NCI-H446 treated with DMSO at 0.1 percent for 48 hours (cell line): Measurements from ENCODE around the gene SLC12A6.
"Not testable (repeated sequence)": the region's sequence is repeated elsewhere in the genome, so short reads cannot be mapped to it uniquely, and the experiment has no call there.

Source experiments
- DNase-seq: peaks from one replicate; lab custom pipeline; 2025; lab: John Stamatoyannopoulos, UW

The SLC12A6 gene

GRCh38 chr15:34337557-34338306 lies at the start of gene SLC12A6:
Gene SLC12A6 (minus strand): TSS chr15:34337781. CDS start chr15:34336680, 1,101 bp downstream.
- peak; percentile 78 for DNase-seq

DNA sequence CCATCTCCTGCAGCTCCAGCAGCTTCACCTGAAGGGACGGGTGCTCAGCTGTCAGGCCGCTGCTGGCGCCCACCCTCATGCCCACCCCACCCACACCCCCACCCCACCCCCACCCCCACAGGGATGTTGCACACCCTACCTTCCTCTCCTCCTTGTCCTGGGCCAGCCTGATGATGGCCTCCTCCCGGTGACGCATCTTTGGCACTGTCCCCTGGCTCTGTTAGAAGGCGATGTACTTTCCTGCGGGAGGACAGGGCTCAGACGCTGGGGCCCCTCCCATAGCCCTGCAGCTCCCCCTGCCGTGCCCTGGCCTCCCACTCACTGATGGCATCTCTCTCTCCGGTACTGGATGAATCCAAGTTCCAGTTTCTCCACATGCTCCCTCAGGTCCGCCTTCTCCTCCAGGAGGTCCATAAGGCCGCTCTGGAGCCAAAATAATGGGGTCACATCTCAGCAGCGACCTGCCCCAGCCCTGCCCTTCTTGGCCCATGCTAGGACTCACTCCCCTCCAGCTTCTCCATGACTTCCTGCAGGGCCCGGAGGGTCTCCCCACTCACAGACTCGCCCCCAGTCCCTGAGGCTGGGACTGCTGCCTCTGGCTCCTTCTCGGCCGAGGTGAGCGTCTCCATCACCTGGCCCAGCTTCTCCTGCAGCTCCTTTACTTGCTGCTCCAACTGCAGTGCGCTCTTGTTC lies 44.4 kb upstream of the SLC12A6 start:
- not testable (repeated sequence) for DNase-seq

GRCh38 chr15:34380491-34380890 lies 42.9 kb upstream of the SLC12A6 start:
- not testable (repeated sequence) for DNase-seq

DNA sequence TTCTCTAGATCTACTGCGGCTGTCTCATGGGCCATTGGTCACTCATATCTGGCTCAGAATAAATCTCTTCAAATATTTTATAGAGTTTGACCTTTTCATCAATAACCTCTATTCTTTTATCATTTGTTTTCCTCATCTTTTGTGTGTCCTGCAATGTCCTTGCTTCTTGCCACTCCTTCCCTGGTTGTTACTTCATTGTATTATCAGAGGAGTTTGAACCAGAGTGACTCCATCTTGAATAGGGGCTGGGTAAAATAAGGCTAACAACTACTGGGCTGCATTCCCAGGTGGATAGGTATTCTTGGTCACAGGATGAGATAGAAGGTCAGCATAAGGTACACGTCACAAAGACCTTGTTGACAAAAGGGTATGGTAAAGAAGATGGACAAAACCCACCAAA lies 39.3 kb upstream of the SLC12A6 start:
- no peak for DNase-seq

DNA sequence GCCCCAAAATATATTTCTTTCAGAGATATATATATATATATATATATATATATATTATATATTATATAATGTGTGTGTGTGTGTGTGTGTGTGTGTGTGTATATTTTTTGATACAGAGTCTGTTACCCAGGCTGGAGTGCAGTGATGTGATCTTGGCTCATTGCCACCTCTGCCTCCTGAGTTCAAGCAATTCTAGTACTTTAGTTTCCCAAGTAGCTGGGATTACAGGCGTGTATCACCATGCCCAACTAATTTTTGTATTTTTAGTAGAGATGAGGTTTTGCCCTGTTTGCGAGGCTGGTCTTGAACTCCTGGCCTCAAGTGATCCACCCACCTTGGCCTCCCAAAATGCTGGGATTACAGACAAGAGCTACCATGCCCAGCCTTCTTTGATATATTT lies 38.0 kb upstream of the SLC12A6 start:
- not testable (repeated sequence) for DNase-seq

GRCh38 chr15:34374816-34375215 lies 37.2 kb upstream of the SLC12A6 start:
- no peak for DNase-seq

DNA sequence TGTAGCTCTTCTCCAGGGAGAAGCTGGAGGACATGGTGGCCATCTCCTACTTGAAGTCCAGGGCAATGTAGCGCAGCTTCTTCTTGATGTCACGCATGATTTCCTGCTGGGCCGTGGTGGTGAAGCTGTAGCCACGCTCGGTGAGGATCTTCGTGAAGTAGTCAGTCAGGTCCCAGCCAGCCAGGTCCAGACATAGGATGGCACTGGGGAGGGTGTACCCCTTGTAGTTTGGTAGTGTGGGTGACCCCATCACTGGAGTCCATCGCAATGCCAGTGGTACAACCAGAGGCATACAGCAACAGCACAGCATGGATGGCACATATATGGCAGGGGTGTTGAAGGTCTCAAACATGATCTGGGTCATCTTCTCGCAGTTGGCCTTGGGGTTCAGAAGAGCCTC lies 36.4 kb upstream of the SLC12A6 start:
- DNase-seq = no peak

DNA sequence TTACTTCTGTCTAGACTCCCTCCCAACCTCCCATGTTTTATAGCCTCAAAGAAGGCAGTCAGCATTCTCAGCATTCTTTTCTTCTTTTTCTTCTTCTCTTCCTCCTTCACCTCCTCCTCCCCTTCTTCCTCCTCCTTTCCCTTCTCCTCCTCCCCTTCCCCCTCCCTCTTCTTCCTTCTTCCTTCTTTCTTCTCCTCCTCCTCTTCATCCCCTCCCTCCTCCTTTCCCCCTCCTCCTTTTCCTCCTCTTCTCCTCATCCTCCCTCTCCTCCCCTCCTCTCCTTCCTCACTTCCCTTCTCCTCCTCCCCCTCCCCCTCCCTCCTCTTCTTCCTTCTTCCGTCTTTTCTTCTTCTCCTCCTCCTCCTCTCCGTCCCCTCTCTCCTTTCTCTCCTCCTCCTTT lies 33.1 kb upstream of the SLC12A6 start:
- no peak for DNase-seq

DNA sequence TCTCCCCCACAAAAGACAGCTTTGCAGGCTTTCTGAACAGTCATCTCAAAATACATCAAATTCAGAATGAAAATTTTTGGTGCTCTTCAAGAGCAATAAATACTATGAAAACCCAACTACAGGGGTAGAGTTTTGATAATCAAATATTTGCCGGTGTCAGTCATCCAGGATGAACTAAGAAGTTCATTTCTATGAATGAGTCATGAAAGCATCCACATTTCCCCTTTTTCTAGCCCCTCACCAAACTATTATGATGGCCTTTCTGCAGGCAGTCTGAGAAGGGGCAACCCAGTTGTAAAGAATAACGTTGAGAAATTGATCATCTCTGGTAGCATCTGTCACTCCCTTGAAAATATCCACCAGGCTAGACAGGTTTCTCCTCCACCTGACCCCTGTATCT lies 32.5 kb upstream of the SLC12A6 start:
- DNase-seq = no peak

GRCh38 chr15:34367101-34368081 lies 29.8 kb upstream of the SLC12A6 start, which contains the start of gene LPCAT4:
Gene LPCAT4 (minus strand): TSS chr15:34367196. CDS start chr15:34367100, 96 bp downstream.
- DNase-seq = peak; percentile 26

DNA sequence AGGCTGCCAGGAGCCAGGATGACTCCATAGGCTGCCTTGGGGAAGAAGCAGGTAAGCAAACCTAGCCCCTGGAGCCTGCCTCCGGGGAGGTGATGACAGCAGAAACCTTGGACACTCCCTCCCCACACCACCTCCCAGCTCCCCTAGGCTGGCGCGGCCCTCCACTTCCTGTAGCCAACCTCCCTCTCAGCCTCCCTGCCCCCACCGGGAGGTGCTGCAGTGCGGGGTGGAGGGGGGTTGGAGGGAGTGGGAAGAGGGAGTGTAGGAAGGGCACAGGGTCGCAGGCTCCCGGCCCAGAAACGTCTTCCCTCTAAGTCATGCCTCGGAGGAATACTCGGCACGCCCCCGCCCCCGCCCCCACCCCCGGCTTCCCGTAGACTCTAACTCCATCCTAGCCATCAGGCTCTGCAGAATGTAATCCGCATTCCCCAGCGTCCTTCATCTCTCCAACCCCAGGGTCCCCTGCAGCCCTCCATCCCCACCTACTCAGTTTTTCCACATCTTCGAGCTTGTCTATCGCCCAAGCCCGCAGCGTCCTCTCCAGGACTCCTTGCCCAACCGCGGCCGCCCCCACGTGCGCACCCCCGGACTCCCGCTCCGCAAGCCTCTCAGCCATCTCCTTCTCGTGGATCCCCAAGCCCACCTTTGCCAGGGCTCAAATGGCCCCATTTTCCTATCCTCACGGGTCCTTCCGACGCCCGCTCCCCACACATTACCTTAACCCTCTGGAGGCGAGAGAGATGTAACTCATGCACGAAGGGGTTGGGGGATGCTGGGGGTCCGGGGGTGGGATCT lies 28.9 kb upstream of the SLC12A6 start:
- no peak for DNase-seq

DNA sequence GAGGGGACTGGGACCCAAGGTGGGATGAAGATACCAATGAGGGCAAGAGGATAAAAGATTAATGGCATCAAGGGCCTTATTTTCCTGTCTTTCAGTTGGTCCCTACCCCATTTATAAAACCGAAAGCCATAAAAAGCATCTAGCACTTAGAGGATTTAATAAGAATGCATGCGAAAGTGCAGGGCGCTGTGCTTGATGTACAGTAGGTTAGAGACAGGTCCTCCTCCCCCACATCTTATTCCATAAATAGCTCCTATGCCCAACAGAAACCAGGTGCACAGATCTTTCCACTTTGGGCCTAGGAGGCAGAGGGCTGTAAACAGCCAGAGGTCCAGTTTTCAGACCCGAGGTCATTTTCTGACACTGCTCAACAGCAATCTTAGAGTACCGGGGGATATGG lies 28.3 kb upstream of the SLC12A6 start:
- DNase-seq = no peak

GRCh38 chr15:34365091-34365825 lies 27.7 kb upstream of the SLC12A6 start:
- no peak for DNase-seq

DNA sequence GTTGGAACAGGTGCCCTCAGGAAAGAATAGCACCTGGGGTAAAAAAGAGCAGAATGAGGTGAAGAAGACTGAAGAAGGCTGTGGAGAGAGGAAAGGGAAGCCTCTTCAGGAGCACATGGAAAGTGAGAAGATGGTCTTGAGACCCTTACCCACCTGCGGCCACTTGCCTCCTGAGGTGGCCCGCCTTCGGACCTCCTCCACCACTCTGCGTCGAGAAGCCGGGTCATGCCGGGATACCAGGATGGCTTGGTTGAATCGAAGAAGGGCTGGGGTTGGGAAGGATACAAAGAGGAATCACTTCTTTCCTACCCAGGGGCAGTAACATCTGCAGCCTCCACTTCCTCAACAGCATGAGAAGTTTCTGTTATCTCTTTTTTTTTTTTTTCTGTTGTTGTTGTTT lies 26.5 kb upstream of the SLC12A6 start:
- DNase-seq = no peak

GRCh38 chr15:34362047-34362773 lies 24.6 kb upstream of the SLC12A6 start:
- no peak for DNase-seq

DNA sequence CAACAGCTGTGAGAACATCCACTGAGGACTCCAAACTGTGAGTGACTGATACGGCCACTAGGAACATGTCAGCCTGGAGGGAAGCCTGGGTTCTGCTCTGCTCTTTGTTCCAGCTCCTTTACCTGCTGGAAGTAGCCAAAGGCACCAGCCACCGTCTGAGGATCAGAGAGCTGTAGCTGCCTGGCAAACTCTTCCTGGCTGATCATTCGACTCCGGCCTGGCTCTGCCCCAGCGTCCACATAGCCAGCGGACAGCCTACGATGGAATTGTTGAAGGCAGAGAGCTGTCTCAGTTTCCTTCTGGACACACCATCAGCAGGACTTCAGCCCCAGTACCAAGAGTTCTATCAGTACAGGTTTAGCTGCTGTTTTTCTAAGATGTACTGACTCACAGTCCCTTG lies 23.7 kb upstream of the SLC12A6 start:
- no peak for DNase-seq

DNA sequence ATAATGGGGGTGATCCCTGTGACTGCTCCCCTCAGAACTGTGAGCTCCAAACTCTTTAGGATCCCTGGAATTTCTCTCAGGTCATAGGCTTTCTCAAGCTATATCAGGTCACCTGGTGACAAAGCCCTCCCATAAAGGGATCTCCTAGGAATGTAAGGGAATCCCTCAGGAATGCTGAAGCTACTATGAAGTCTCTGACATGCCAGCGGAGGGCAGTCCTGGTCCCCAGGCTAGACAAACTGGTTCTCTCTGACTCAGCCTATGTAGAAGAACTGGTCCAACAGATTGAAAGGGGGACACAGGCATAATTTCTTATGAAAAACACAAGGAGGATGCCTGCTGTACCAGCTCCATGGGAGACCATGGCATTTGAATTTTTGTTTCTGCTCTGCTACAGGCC lies 22.7 kb upstream of the SLC12A6 start:
- no peak for DNase-seq

GRCh38 chr15:34359416-34359815 lies 21.8 kb upstream of the SLC12A6 start:
- no peak for DNase-seq

DNA sequence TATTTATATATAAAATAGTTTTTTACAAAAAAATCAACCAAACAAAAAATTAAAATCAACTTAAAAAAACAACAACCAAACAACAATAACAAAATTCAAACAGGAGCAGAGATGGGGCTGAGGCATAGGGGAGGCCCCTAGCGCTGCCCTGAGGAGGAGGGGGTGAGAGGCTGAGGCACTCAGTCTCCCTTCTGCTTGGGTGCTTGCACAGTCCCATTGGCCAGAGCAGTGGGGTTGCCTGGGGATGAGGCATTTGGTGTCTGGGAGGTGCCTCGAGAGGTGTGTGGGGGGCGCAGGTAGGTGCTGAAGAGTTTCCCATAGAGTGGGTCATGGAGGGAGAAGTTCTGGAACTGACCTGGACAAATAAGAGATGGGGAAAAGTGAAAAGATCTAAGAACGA lies 21.4 kb upstream of the SLC12A6 start:
- no peak for DNase-seq

GRCh38 chr15:34358367-34358766 lies 20.8 kb upstream of the SLC12A6 start:
- no peak for DNase-seq
